Activated naive CD8-positive, alpha-beta T cell treated with anti-CD3 and anti-CD28 coated beads, Interleukin-2, amount 50 U/mL, for 24 hours (primary cell): ENCODE data around the gene FBXL16.

Experiments used
- ATAC-seq: fragments of 150-1000 bp; cut with Tn5 transposase; one replicate; pipeline ENCODE4 v1.10.0; 2021
- DNase-seq: peaks from one replicate; pipeline ENCODE4 v3.0.0; 2021
- H3K27ac Mint-ChIP-seq: one replicate; pipeline ENCODE4 v1.8.0; 2021; ENCODE audit warnings: mild to moderate bottlenecking, mixed read lengths
- H3K27me3 Mint-ChIP-seq: one replicate; pipeline ENCODE4 v1.8.0; 2021; ENCODE audit warnings: mixed read lengths
- H3K36me3 Mint-ChIP-seq: one replicate; pipeline ENCODE4 v1.8.0; 2021; ENCODE audit warnings: low read depth, mixed read lengths
- H3K4me1 Mint-ChIP-seq: one replicate; pipeline ENCODE4 v1.8.0; 2021; ENCODE audit warnings: mixed read lengths
- H3K4me3 Mint-ChIP-seq: one replicate; pipeline ENCODE4 v1.8.0; 2021; ENCODE audit warnings: mild to moderate bottlenecking, moderate library complexity, mixed read lengths
- H3K9me3 Mint-ChIP-seq: one replicate; pipeline ENCODE4 v1.8.0; 2021; ENCODE audit warnings: mixed read lengths

FBXL16 gene

GRCh38 chr16:729768-730665, 24.4 kb upstream of the FBXL16 start:
- DNase-seq: no peak
- no peak for ATAC-seq
- Mint-ChIP-seq H3K4me3 (no peak overlapping the region), H3K9me3 (no peaks in the 10 kb centered on the region), H3K27ac (no peak overlapping the region), H3K27me3 (no peaks in the 10 kb centered on the region), H3K36me3 (peaks cover under 1% of the 10 kb centered on the region), H3K4me1 (peaks cover 3% of the 10 kb centered on the region)

- Mint-ChIP-seq H3K36me3 (no peaks in the 10 kb centered on the region), H3K4me3 (peak overlapping the region; percentile 42), H3K27ac (no peak overlapping the region), H3K27me3 (no peaks in the 10 kb centered on the region), H3K9me3 (no peaks in the 10 kb centered on the region), H3K4me1 (no peaks in the 10 kb centered on the region)
- DNase-seq: no peak
- ATAC-seq: no peak
These were observed 23.5 kb upstream of the FBXL16 start for GRCh38 chr16:728890-729744.

GRCh38 chr16:728131-728889, 22.7 kb upstream of the FBXL16 start:
- ATAC-seq: peak; percentile 44
- H3K36me3 Mint-ChIP-seq: no peaks in the 10 kb centered on the region
- H3K27ac Mint-ChIP-seq: no peak overlapping the region
- peak overlapping the region; percentile 42 for H3K4me3 Mint-ChIP-seq
- peak; percentile 72 for DNase-seq
- no peaks in the 10 kb centered on the region for H3K9me3 Mint-ChIP-seq
- H3K4me1 Mint-ChIP-seq: no peaks in the 10 kb centered on the region
- no peaks in the 10 kb centered on the region for H3K27me3 Mint-ChIP-seq

- Mint-ChIP-seq H3K4me1 (peaks cover 4% of the 10 kb centered on the region), H3K36me3 (no peaks in the 10 kb centered on the region), H3K27ac (no peak overlapping the region), H3K9me3 (no peaks in the 10 kb centered on the region), H3K27me3 (no peaks in the 10 kb centered on the region), H3K4me3 (peak overlapping the region; percentile 61)
- DNase-seq (no peak), ATAC-seq (peak; percentile 3)
These were observed 21.8 kb upstream of the FBXL16 start for GRCh38 chr16:727291-727977.

- peak; percentile 76 for DNase-seq
- H3K27ac Mint-ChIP-seq: peak within 1 kb of the TSS; percentile 31
- no peaks in the 10 kb centered on the region for H3K9me3 Mint-ChIP-seq
These were observed 21.1 kb upstream of the FBXL16 start, which contains the start of the genes CCDC78 and HAGHL for GRCh38 chr16:726438-727290. CCDC78 (minus strand) TSS chr16:726443; CDS start chr16:726367, 76 bp downstream. HAGHL (plus strand) TSS chr16:727106; CDS start chr16:727510, 404 bp downstream.

GRCh38 chr16:726188-726437, 20.5 kb upstream of the FBXL16 start:
- ATAC-seq (no peak), DNase-seq (no peak)
- H3K27ac Mint-ChIP-seq: no peak overlapping the region
- peaks cover 4% of the 10 kb centered on the region for H3K4me1 Mint-ChIP-seq
- H3K36me3 Mint-ChIP-seq: no peaks in the 10 kb centered on the region
- H3K27me3 Mint-ChIP-seq: no peaks in the 10 kb centered on the region
- no peaks in the 10 kb centered on the region for H3K9me3 Mint-ChIP-seq
- no peak overlapping the region for H3K4me3 Mint-ChIP-seq

More at GRCh38 chr16:726438-727290, 21.1 kb upstream of the FBXL16 start, which contains the start of the genes CCDC78 and HAGHL:
- H3K36me3 Mint-ChIP-seq: no peaks in the 10 kb centered on the region
- peak; percentile 5 for ATAC-seq
- peaks cover 4% of the 10 kb centered on the region for H3K4me1 Mint-ChIP-seq
- H3K4me3 Mint-ChIP-seq: peak within 1 kb of the TSS; percentile 61
- H3K27me3 Mint-ChIP-seq: no peaks in the 10 kb centered on the region

GRCh38 chr16:725463-726187, 20.0 kb upstream of the FBXL16 start:
- ATAC-seq (no peak), DNase-seq (no peak)
- Mint-ChIP-seq H3K27ac (no peak overlapping the region), H3K4me1 (peaks cover 4% of the 10 kb centered on the region), H3K27me3 (no peaks in the 10 kb centered on the region), H3K9me3 (no peaks in the 10 kb centered on the region), H3K36me3 (no peaks in the 10 kb centered on the region), H3K4me3 (peak overlapping the region; percentile 45)

- Mint-ChIP-seq H3K4me1 (peaks cover 7% of the 10 kb centered on the region), H3K36me3 (no peaks in the 10 kb centered on the region), H3K27me3 (no peaks in the 10 kb centered on the region), H3K9me3 (no peaks in the 10 kb centered on the region), H3K4me3 (no peak overlapping the region), H3K27ac (no peak overlapping the region)
- DNase-seq: no peak
- ATAC-seq: no peak
These were observed 19.4 kb upstream of the FBXL16 start for GRCh38 chr16:725041-725376.

- Mint-ChIP-seq H3K4me3 (no peak overlapping the region), H3K9me3 (no peaks in the 10 kb centered on the region), H3K27me3 (no peaks in the 10 kb centered on the region), H3K27ac (no peak overlapping the region), H3K4me1 (peaks cover 11% of the 10 kb centered on the region), H3K36me3 (no peaks in the 10 kb centered on the region)
- no peak for DNase-seq
- no peak for ATAC-seq
These were observed 18.8 kb upstream of the FBXL16 start for GRCh38 chr16:724188-725040.

GRCh38 chr16:723695-724094, 18.1 kb upstream of the FBXL16 start:
- H3K4me3 Mint-ChIP-seq: no peak overlapping the region
- H3K27ac Mint-ChIP-seq: no peak overlapping the region
- DNase-seq (no peak), ATAC-seq (no peak)
- H3K36me3 Mint-ChIP-seq: no peaks in the 10 kb centered on the region
- no peaks in the 10 kb centered on the region for H3K9me3 Mint-ChIP-seq
- no peaks in the 10 kb centered on the region for H3K27me3 Mint-ChIP-seq
- H3K4me1 Mint-ChIP-seq: peaks cover 18% of the 10 kb centered on the region

GRCh38 chr16:722835-723633, 17.4 kb upstream of the FBXL16 start:
- Mint-ChIP-seq H3K36me3 (no peaks in the 10 kb centered on the region), H3K27ac (no peak overlapping the region), H3K4me3 (peak overlapping the region; percentile 74), H3K4me1 (peaks cover 19% of the 10 kb centered on the region), H3K27me3 (no peaks in the 10 kb centered on the region), H3K9me3 (no peaks in the 10 kb centered on the region)
- ATAC-seq: no peak
- no peak for DNase-seq
